ENCODE data around the gene DSP.

GRCh38 chr6:7636151-7636550, 94.7 kb downstream of the DSP start:
- TF ChIP-seq CTCF (IDR thresholded peaks at IDR 0.05; ENCODE audit: low read depth, low read length) (no peak), EZH2phosphoT487 (IDR thresholded peaks at IDR 0.05; ENCODE audit: low read depth) (no peak)

All from OCI-LY3 (cell line).